MG63 (cell line): ENCODE data around the gene BTBD16. TPM values are rescaled to one million over a fixed set of nuclear protein-coding genes. Genes with fewer than 3 reads are reported as not detected.

Experiments
- DNase-seq: peaks from one replicate; pipeline ENCODE4 v3.0.0-alpha.2; 2020
- H3K27me3 ChIP-seq: fragments of 250-450 bp; sonication (Bioruptor Pico); 2 replicates; pipeline ENCODE4 v1.5.1; 2020; ENCODE audit warnings: mild to moderate bottlenecking, moderate library complexity
- H3K36me3 ChIP-seq: fragments of 250-450 bp; sonication (Bioruptor Pico); 2 replicates; pipeline ENCODE4 v1.5.1; 2020; ENCODE audit warnings: mild to moderate bottlenecking, moderate library complexity
- H3K4me3 ChIP-seq: fragments of 250-450 bp; sonication (Bioruptor Pico); 2 replicates; pipeline ENCODE4 v1.5.1; 2020; ENCODE audit warnings: mild to moderate bottlenecking, moderate library complexity
- H3K9me3 ChIP-seq: fragments of 250-450 bp; sonication (Bioruptor Pico); 2 replicates; pipeline ENCODE4 v1.5.1; 2020; ENCODE audit warnings: mild to moderate bottlenecking, moderate library complexity
- total RNA-seq: library from RNA; depleted of rRNA; stranded (reverse); fragments of >200 nt; shearing (Covaris generic); gene quantifications from 2 replicates; pipeline ENCODE4 v1.2.3, GENCODE V29; 2014; ENCODE audit warnings: low replicate concordance

The BTBD16 gene
- total RNA-seq, 1 experiment from 2014 or later, result not detected

DNA sequence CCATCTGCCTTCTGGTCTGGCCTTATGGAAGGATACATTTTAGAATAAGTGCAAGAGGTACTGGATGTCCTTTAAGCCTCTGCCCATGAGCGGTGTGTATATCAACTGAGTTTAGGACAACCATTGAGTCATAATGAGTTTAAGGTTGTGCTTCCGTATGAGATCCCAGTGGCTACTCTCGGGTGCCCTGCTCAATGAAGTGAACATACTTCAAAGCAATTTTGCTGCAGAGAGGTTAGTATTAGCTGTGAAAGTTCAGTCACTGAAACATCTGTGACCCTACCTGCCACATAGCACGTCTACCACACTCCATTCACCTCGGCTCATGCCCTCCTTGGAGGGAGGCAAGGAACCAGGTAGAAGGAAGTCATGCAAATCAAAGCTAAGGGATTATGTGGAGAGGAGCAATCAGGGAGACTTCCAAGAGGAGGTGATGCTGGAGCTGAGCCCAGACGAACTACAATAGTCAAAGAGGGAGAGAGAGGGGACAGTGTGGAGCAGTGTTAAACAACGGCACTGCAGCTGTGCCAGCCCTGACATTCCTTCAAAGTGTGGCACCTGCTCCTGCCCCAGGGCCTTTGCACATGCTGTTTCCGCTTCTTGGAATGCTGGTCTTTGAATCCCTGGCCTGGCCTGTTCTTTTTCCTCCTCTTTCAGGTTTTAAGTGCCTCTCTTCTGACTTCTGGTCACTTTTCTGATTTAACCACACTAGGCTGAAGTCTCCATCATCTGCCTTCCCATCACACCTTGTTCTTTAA lies 25.4 kb downstream of the BTBD16 start:
- H3K9me3 ChIP-seq, result no peaks in the 10 kb centered on the region
- no peaks in the 10 kb centered on the region for H3K27me3 ChIP-seq
- no peak for DNase-seq
- no peaks in the 10 kb centered on the region for H3K36me3 ChIP-seq
- H3K4me3 ChIP-seq, result no peak overlapping the region

DNA sequence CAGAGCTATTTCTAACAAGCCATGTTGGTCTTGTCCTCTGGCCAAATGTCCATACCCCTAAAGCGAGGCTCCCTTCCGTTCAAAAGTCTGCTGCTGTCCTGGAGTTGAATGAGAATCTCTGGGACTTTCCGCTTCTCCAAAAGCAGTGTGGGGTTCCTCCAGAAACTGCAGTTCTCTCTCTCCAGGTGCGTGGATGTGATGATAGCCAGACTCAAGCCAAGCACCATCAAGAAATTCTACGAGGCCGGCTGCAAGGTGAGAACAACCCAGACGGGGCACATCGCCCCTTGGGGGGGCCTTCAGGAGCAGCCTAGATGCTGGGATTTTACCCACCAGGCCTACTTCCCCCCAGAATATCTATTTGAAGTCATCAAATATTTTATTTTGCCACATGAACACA lies 26.5 kb downstream of the BTBD16 start:
- no peak for DNase-seq
- H3K4me3 ChIP-seq, result no peak overlapping the region

DNA sequence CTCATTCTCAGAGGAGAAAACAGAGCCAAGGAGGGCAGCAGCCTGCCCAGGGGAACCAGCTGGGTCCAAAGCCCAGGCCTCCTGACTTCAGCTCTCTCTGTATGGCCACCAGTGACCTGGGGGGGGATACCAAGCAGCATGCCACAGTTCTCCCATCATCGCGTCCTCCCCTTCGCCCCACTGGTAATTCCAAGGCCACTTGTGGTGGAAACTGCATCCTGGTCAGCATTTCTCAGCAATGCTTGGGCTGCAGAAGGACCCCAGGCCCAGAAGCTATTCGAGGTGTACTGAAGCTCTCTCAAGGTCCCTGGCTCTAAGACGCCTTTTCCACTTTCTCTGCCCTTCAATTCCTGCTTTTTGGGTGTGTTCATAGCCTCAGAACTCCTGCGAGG lies 27.1 kb downstream of the BTBD16 start:
- H3K36me3 ChIP-seq, result no peaks in the 10 kb centered on the region
- no peaks in the 10 kb centered on the region for H3K9me3 ChIP-seq
- H3K27me3 ChIP-seq, result no peaks in the 10 kb centered on the region
- no peak overlapping the region for H3K4me3 ChIP-seq
- DNase-seq, result no peak

More for the DNA sequence above, 26.5 kb downstream of the BTBD16 start:
- Histone ChIP-seq H3K36me3 (no peaks in the 10 kb centered on the region), H3K27me3 (no peaks in the 10 kb centered on the region), H3K9me3 (no peaks in the 10 kb centered on the region)

DNA sequence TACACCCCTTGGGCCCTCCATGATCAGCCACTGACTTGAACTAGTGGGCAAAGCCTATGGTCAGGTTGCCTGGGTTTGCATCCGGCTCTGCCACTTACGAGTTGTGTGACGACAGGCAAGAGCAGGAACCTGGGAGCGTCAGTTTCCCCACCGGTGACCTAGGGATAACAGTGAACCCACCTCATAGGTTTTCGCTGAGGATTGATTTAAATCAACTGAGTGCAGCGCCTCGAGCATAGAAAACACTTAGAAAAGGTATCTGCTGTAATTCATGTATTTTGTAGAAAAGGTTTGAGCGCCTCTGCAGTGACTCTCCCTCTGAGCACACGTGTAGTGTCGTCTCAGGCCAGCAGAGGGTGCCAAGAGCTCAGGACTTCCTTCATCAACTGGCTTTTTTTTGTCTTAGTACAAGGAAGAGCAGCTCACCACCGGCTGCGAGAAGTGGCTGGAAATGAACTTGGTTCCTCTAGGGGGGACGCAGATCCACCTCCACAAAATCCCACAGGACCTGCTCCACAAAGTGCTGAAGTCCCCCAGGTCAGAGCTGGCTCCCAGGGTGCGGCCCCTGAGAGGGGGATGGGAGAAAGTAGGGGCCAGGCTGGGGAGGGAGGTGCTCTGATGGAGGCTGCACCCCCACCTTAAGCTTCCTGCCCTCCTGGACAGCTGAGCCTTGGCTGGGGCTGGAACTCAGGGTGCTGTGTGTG lies 27.7 kb downstream of the BTBD16 start:
- Histone ChIP-seq H3K27me3 (no peaks in the 10 kb centered on the region), H3K9me3 (no peaks in the 10 kb centered on the region), H3K4me3 (no peak overlapping the region), H3K36me3 (no peaks in the 10 kb centered on the region)
- peak; percentile 49 for DNase-seq

DNA sequence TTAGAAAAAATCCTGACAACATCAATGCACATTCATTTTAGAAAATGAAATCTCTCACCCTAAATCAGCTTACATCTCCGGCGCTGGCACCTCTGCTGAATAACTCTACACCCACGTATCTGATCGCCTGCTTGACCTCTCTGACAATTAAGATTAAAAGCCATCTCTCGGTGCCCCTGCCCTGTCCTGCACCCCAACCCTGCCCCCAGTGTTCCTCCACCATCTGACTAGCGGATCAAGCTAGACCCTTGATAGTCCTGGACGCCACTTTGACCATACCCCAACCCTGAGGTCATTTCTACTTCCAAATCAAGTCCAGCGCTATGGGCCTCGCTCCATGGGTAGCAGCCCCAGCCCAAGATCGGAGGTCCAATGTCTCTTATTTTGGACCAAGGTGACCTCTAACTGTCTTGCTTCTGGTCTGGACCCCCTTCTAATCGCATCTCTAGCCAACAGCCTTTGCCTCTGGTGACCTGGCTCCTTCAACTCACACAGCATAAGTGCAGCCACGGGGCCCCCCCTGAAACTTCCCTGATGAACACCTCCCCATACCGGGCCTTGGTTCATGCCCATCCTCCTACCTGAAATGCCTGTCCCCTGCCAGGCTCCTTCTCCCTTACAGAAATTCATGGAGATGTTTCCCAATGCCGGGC lies 28.5 kb downstream of the BTBD16 start:
- no peaks in the 10 kb centered on the region for H3K9me3 ChIP-seq
- H3K36me3 ChIP-seq, result no peaks in the 10 kb centered on the region
- H3K4me3 ChIP-seq, result no peak overlapping the region
- DNase-seq, result no peak
- H3K27me3 ChIP-seq, result no peaks in the 10 kb centered on the region

DNA sequence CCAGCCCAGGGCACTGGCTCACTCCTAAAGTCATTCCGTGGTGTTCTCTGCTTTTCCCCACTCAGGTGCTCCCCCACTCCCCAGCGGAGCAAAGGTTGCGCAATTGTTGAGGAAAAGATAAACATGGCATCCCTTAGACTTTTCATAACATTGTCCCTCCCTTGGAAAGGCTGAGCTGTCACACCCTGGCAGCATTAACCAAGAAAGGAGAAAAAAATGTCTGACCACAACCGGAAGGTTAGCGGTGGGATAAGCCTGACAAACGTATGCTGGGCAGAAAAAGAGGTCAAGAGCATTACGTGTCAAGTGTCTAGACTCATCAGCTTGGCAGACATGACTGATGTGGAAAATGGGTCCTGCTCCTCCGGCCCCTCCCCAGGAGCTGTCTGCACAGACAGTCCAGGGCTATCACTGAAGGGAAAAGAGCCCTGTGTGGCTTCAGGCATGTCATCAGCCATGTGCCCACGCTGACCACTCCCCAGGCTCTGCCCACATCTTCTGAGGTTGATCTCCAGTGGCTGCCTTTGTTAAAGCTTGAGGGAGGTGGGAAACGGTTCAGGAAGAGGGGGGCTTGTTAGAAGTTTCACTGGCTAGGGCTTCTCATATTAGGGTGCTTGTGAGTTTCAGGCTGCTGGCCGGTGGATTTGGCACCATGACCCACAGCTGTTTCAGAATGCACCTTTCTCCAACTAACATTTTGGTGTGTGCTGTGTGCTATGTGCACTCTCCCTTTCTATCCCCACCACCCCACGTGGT lies 30.1 kb downstream of the BTBD16 start:
- no peaks in the 10 kb centered on the region for H3K27me3 ChIP-seq
- DNase-seq, result peak; percentile 89
- no peaks in the 10 kb centered on the region for H3K36me3 ChIP-seq
- H3K9me3 ChIP-seq, result peaks cover 3% of the 10 kb centered on the region; the same call in 1 of the 2 replicates
- no peak overlapping the region for H3K4me3 ChIP-seq

DNA sequence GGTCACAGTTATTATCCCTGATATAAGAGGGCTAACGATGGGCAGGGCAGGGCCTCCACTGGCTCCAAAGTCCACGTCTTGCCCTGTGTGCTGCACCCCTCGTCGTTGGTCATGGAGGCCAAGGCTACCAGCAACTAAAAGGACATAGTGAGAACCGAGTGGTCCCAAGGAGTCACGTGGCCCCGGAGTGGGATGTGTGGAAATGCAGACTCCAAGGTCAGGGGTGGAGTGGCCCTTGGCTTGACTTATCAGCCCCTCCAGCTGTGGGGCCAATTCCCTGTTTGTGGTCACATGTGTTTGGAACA lies 30.7 kb downstream of the BTBD16 start:
- H3K27me3 ChIP-seq, result no peaks in the 10 kb centered on the region
- no peak overlapping the region for H3K4me3 ChIP-seq
- no peaks in the 10 kb centered on the region for H3K36me3 ChIP-seq
- peaks cover 3% of the 10 kb centered on the region; the same call in 1 of the 2 replicates for H3K9me3 ChIP-seq
- no peak for DNase-seq

DNA sequence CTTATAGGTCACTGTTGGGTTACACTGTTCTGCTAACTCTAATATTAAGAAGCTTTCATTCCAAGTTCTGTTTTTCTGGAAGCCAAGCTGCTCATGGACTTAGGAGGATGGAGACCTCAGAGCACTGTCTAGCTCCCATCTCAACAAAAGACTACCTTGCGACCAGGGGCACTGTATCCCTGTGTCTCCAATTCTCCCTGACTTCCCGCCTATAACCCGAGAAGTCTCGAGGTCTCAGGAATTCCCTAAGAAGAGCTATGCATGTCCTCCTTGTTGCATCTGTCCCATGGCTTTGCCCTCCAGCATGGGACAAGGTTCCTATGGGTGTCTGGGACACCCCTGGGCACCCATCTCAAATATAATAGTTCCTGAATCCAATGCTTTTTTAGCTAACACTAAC lies 31.2 kb downstream of the BTBD16 start:
- H3K27me3 ChIP-seq, result no peaks in the 10 kb centered on the region
- H3K9me3 ChIP-seq, result peaks cover 3% of the 10 kb centered on the region; the same call in 1 of the 2 replicates
- DNase-seq, result no peak
- H3K36me3 ChIP-seq, result no peaks in the 10 kb centered on the region
- H3K4me3 ChIP-seq, result no peak overlapping the region

DNA sequence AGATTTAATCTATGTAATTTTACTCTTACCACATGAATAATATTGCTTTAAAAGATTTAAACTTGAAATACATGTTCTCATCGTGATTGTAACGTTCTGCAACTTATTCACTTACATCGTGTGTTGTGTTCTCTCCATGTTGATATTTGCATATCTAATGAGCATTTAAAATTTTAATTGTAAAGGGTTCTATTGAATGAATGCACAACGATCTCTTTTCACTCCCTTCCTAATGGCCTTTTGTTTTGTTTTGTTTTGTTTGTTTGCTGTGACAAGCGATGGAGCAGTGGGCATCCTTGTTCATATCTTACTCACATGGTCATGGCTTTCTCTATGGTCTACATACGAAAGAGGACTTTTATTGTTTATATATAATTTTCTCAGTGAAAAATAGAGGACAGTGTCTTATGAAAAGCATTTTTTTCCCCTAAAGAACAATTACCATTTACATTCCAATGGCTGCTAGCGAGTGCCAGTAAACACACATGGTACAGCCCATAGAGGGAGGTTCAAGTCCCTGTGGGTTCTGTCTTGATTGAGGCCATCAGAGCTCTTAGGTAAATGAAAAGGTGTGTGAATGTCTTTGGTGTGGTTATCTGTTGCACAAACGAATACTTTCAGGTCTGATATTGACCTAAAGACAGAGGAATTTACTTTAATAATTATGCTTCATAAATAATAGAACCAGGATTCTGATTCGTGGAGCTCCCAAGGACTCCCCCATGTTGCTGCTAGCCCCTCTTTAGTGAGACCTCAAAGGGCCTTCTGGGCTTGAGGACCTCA lies 32.4 kb downstream of the BTBD16 start:
- Histone ChIP-seq H3K4me3 (no peak overlapping the region), H3K27me3 (no peaks in the 10 kb centered on the region), H3K36me3 (no peaks in the 10 kb centered on the region), H3K9me3 (peaks cover 3% of the 10 kb centered on the region; the same call in 1 of the 2 replicates)
- no peak for DNase-seq

DNA sequence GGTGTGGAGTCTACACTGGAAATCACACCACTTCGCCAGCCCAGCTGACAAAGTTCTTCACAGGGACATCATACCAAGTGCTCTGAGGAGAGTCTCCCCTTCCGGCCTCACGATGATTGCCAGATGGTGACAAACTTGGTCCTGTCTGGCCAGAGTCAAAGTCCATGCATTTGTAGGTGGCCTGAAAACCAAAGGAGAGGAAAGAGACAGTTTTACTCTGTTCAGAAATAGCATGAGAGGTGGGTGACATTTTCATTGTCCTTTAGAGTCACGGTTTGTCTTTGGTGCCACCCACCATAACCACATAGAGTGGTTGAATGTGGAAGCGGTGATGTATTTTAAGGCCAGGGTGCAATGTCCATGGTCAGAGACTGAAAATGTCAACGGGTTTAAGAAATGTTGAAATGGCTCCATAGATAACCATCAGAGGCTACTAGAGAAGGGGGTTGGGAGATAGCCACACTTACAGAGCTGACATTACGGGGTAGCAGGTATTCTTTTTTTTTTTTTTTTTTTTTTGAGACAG lies 33.0 kb downstream of the BTBD16 start:
- Histone ChIP-seq H3K9me3 (peaks cover 3% of the 10 kb centered on the region; the same call in 1 of the 2 replicates), H3K36me3 (no peaks in the 10 kb centered on the region), H3K4me3 (no peak overlapping the region), H3K27me3 (no peaks in the 10 kb centered on the region)
- no peak for DNase-seq

DNA sequence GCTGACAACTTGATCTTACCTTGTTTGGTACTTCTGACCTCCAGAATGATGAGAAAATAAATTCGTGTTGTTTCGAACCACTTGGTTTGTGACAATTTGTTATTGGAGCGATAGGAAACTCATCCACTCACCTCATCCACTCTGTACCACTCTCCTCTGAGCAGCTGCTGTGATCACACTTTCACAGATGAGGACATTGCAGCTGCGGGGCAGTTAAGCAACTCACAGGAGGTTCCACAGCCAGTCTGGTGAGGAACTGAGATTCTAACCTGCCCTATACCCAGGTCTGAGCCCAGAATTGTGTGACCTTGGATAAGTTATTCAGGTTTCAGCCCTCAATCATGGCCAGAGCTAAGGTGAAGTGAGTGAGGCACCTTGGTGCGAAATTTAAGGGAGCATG lies 35.2 kb downstream of the BTBD16 start:
- Histone ChIP-seq H3K36me3 (no peaks in the 10 kb centered on the region), H3K9me3 (peaks cover 3% of the 10 kb centered on the region; the same call in 1 of the 2 replicates), H3K4me3 (no peak overlapping the region), H3K27me3 (no peaks in the 10 kb centered on the region)
- DNase-seq, result no peak

DNA sequence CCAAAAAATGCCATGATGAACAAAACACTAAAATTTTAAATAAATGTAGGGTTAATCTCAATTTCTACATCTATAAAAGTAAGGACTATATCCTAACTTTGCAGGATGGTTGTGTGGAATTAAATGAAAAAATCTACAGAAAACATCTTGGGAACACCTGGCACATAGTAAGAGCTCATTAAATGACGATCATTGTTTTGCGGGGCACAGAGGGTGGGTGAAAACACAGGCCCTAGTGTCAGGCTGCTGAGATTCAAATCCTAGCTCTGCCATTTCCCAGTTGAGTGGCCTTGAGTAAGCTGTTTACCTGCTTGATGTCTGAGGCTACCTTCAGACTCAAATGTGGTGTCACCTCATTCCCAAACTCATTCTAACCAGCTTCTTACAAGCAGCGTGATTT lies 35.6 kb downstream of the BTBD16 start:
- H3K27me3 ChIP-seq, result no peaks in the 10 kb centered on the region
- H3K9me3 ChIP-seq, result peaks cover 3% of the 10 kb centered on the region; the same call in 1 of the 2 replicates
- H3K4me3 ChIP-seq, result no peak overlapping the region
- DNase-seq, result no peak
- no peaks in the 10 kb centered on the region for H3K36me3 ChIP-seq

DNA sequence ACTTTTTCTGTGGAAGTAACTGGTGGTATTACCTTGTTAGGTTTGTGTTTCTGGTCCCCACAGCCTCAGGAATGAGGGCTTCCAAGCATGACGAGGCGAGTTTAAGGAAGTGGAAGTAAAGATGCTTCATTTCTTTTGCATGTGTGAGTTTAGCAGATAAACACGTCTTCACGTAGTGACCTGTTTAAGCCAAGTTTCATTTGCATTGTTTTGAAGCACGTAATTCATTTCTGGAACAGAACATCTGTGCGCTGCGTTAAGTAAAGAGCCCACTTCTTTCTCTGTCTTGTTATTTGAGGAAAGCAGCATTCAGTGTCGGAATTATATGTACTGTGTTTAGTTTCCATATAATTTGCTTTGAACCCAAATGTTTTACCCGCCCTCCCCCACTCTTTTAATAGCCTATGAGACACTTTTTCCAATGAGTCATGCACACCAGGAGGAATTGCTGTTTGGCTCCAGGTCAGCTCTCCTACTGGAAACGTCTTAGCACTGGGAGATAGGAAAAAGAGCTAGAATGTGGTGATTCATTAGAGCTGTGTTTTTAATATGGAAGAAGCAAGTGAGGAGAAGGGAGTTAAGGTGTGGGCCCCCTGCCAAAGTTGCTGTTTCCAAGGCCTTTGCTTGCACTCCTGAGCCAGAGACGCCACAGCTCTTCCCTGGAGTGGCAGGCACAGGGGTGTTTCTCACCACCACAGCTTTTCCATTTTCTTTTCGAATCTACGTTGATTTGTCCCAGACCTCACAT lies 36.7 kb downstream of the BTBD16 start:
- H3K27me3 ChIP-seq, result no peaks in the 10 kb centered on the region
- DNase-seq, result peak; percentile 93
- H3K9me3 ChIP-seq, result peaks cover 3% of the 10 kb centered on the region; the same call in 1 of the 2 replicates
- H3K36me3 ChIP-seq, result no peaks in the 10 kb centered on the region
- peak overlapping the region; percentile 37 for H3K4me3 ChIP-seq

DNA sequence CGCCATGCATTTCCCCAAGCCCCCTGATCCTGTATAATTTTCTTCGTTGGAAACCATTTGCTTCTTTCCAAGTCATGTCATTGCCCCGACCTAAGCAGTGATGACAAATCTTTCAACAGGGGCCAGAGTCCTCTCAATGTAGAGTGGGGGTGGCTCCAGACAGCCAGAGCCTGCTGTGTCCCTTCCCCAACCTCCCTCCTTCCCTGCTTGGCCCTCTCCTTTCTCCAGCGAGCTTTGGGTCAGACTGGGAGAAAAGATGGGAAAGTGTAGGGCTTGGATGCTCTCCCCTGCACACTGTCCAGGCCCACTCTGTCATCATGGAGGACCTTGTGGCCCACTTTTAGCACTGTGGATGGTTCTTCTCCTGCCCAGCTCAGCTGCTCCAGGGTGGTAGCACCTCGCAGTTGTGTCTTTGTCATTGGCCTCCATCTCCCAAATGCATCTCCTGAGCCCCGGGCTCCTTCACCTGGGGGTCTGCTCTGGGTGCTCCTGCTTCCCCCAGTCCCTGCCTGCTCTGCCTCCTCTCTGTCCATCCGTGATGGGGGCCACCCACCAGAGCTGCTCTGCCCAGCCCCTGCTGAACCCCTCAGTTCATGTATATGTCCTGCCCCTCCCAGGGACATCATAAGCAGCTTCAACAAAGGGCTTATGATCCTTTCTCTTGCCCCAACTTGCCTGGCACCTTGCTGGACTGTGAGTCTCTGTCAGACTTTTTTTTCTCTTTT lies 37.5 kb downstream of the BTBD16 start:
- H3K4me3 ChIP-seq, result peak overlapping the region; percentile 37; the same call in 1 of the 2 replicates
- peak; percentile 23 for DNase-seq

More for the DNA sequence above, 37.5 kb downstream of the BTBD16 start:
- Histone ChIP-seq H3K36me3 (no peaks in the 10 kb centered on the region), H3K9me3 (peaks cover 3% of the 10 kb centered on the region; the same call in 1 of the 2 replicates), H3K27me3 (no peaks in the 10 kb centered on the region)
